ENCODE measurements around the gene EFNB1. TPM values are rescaled to one million over a fixed set of nuclear protein-coding genes. Genes with fewer than 3 reads are reported as not detected.

Gene EFNB1
- total RNA-seq, 6 experiments from 2014 or later, result 6.1 to 17.4 (median 10.4) TPM

- peaks cover 0 to 13% (median 4%) of the 10 kb centered on the region in 4 donors for H3K4me1 ChIP-seq
- no peak for ATAC-seq
- TF ChIP-seq CTCF (IDR thresholded peaks at IDR 0.05), result no peak
- TF ChIP-seq POLR2A (IDR thresholded peaks at IDR 0.05), result no peak
- H3K27ac ChIP-seq, result no peak overlapping the region
- H3K4me3 ChIP-seq, result no peak overlapping the region
- intact Hi-C loops (cut with DNase I), result no loop called here
- no peaks in the 10 kb centered on the region for H3K27me3 ChIP-seq
- no peak for DNase-seq
- WGBS (ENCODE audit: insufficient coverage, low coverage, low lambda C conversion rate, missing lambda C conversion rate), result 61% methylated on average over 3 of the region's 14 CpGs
- H3K36me3 ChIP-seq, result no peaks in the 10 kb centered on the region
- no peaks in the 10 kb centered on the region for H3K9me3 ChIP-seq
These were observed 38.8 kb downstream of the EFNB1 start for GRCh38 chrX:68867458-68868112.

GRCh38 chrX:68868316-68868715 lies 39.5 kb downstream of the EFNB1 start:
- no peak overlapping the region for H3K27ac ChIP-seq

GRCh38 chrX:68868902-68869800 lies 40.3 kb downstream of the EFNB1 start:
- ATAC-seq, result peak; percentile 80 to 95 (median 88)
- no peaks in the 10 kb centered on the region for H3K9me3 ChIP-seq
- H3K27me3 ChIP-seq, result no peaks in the 10 kb centered on the region
- no peak overlapping the region for H3K4me3 ChIP-seq
- peak overlapping the region in 2 of 3 donors; percentile 10 to 29 for H3K27ac ChIP-seq
- no peak for TF ChIP-seq CTCF (IDR thresholded peaks at IDR 0.05)
- TF ChIP-seq POLR2A (IDR thresholded peaks at IDR 0.05), result no peak
- peaks cover 0 to 20% (median 4%) of the 10 kb centered on the region in 4 donors for H3K4me1 ChIP-seq
- peak in 1 of 3 donors; percentile 54 for DNase-seq
- intact Hi-C loops (cut with DNase I), result no loop called here
- no peaks in the 10 kb centered on the region for H3K36me3 ChIP-seq
- WGBS (ENCODE audit: insufficient coverage, low coverage, low lambda C conversion rate, missing lambda C conversion rate), result 25% methylated on average over 4 of the region's 5 CpGs

More at GRCh38 chrX:68868316-68868715, 39.5 kb downstream of the EFNB1 start:
- Histone ChIP-seq H3K36me3 (no peaks in the 10 kb centered on the region), H3K4me3 (no peak overlapping the region), H3K4me1 (peaks cover 0 to 18% (median 4%) of the 10 kb centered on the region in 4 donors), H3K27me3 (no peaks in the 10 kb centered on the region), H3K9me3 (no peaks in the 10 kb centered on the region)
- WGBS (ENCODE audit: insufficient coverage, low coverage, low lambda C conversion rate, missing lambda C conversion rate), result 96% methylated on average over 3 of the region's 3 CpGs
- intact Hi-C loops (cut with DNase I), result no loop called here
- ATAC-seq (no peak), DNase-seq (no peak)
- TF ChIP-seq CTCF (IDR thresholded peaks at IDR 0.05), result no peak
- TF ChIP-seq POLR2A (IDR thresholded peaks at IDR 0.05), result no peak

GRCh38 chrX:68870357-68870756 lies 41.5 kb downstream of the EFNB1 start:
- ATAC-seq, result no peak
- whole genome bisulfite sequencing (ENCODE audit: insufficient coverage, low coverage, low lambda C conversion rate, missing lambda C conversion rate), result 80% methylated on average over 1 of the region's 3 CpGs
- no peak overlapping the region for H3K27ac ChIP-seq

More at GRCh38 chrX:68870357-68870756, 41.5 kb downstream of the EFNB1 start:
- intact Hi-C loops (cut with DNase I), result no loop called here
- TF ChIP-seq CTCF (IDR thresholded peaks at IDR 0.05) (no peak), POLR2A (IDR thresholded peaks at IDR 0.05) (no peak)
- Histone ChIP-seq H3K4me3 (no peak overlapping the region), H3K36me3 (no peaks in the 10 kb centered on the region), H3K4me1 (peaks cover 0 to 20% (median 4%) of the 10 kb centered on the region in 4 donors), H3K27me3 (no peaks in the 10 kb centered on the region), H3K9me3 (no peaks in the 10 kb centered on the region)
- no peak for DNase-seq
